ENCODE results near the gene GLIS2.

GLIS2 gene

GRCh38 chr16:4344983-4345835, 29.3 kb downstream of the GLIS2 start:
- DNase-seq (ENCODE audit: insufficient read length, low spot score) (no peak), FAIRE-seq (no peak)
- TF ChIP-seq CTCF (IDR thresholded peaks at IDR 0.05; ENCODE audit: insufficient read depth, missing control alignments): no peak

GRCh38 chr16:4345836-4346781, 30.2 kb downstream of the GLIS2 start:
- FAIRE-seq: no peak
- TF ChIP-seq CTCF (IDR thresholded peaks at IDR 0.05; ENCODE audit: insufficient read depth, missing control alignments): no peak
- DNase-seq (ENCODE audit: insufficient read length, low spot score): no peak

- TF ChIP-seq CTCF (IDR thresholded peaks at IDR 0.05; ENCODE audit: insufficient read depth, missing control alignments): no peak
- FAIRE-seq (no peak), DNase-seq (ENCODE audit: insufficient read length, low spot score) (no peak)
Measured at GRCh38 chr16:4347010-4347409, 31.1 kb downstream of the GLIS2 start.

- FAIRE-seq (no peak), DNase-seq (ENCODE audit: insufficient read length, low spot score) (no peak)
- TF ChIP-seq CTCF (IDR thresholded peaks at IDR 0.05; ENCODE audit: insufficient read depth, missing control alignments): no peak
Measured at GRCh38 chr16:4347765-4348509, 32.1 kb downstream of the GLIS2 start.

GRCh38 chr16:4349332-4349731, 33.5 kb downstream of the GLIS2 start:
- no peak for FAIRE-seq
- TF ChIP-seq CTCF (IDR thresholded peaks at IDR 0.05; ENCODE audit: insufficient read depth, missing control alignments): no peak
- no peak for DNase-seq (ENCODE audit: insufficient read length, low spot score)

- TF ChIP-seq CTCF (IDR thresholded peaks at IDR 0.05; ENCODE audit: insufficient read depth, missing control alignments): no peak
- no peak for DNase-seq (ENCODE audit: insufficient read length, low spot score)
- FAIRE-seq: no peak
Measured at GRCh38 chr16:4350365-4350786, 34.5 kb downstream of the GLIS2 start.
